GM12878 (cell line): ENCODE results near the gene SIDT1.

Experiments used
- EGR1 ChIP-seq, 2 experiments: IDR thresholded peaks; 1 replicate in 1 of 2; 2 replicates in 1 of 2; pipeline ENCODE4 v1.6.1; 2011 to 2012; ENCODE audit warnings: low read depth in 2 of 2, low read length in 2 of 2, borderline replicate concordance in 1 of 2, mild to moderate bottlenecking in 1 of 2, moderate library complexity in 1 of 2
- POLR2A ChIP-seq: IDR thresholded peaks from 2 replicates; pipeline ENCODE4 v1.6.1; 2011; ENCODE audit warnings: low read depth, mild to moderate bottlenecking, low read length
- TF ChIP-seq, protein P1 (sequence below), 3 experiments: IDR thresholded peaks in 2 of 3; conservative IDR thresholded peaks in 1 of 3; 2 replicates each; pipeline ENCODE4 v1.5.1; 2011; ENCODE audit warnings: low read depth in 3 of 3, low read length in 3 of 3, mild to moderate bottlenecking in 3 of 3, control low read depth in 2 of 3, moderate library complexity in 2 of 3, inconsistent platforms in 1 of 3, mixed read lengths in 1 of 3; ENCODE audit not compliant: control insufficient read depth in 2 of 3, insufficient read depth in 1 of 3; ENCODE audit errors: extremely low read depth in 1 of 3

DNA sequence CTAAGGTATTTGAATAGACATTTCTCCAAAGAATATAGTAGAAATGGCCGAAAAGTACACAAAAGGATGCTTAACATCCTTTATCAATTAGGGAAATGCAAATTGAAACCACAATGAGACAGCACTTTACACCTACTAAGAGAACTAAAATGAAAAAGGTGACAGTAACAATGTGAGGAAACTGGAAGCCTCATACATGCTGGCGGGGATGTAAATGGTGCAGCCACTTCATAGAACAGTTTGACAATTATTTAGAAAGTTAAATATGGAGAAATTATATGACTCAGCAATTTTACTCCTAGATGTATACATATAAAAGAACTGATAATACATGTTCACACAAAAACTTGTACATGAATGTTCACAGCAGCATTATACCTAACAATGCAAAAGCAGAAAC is 30.8 kb upstream of the SIDT1 start:
- TF ChIP-seq, protein P1, sequence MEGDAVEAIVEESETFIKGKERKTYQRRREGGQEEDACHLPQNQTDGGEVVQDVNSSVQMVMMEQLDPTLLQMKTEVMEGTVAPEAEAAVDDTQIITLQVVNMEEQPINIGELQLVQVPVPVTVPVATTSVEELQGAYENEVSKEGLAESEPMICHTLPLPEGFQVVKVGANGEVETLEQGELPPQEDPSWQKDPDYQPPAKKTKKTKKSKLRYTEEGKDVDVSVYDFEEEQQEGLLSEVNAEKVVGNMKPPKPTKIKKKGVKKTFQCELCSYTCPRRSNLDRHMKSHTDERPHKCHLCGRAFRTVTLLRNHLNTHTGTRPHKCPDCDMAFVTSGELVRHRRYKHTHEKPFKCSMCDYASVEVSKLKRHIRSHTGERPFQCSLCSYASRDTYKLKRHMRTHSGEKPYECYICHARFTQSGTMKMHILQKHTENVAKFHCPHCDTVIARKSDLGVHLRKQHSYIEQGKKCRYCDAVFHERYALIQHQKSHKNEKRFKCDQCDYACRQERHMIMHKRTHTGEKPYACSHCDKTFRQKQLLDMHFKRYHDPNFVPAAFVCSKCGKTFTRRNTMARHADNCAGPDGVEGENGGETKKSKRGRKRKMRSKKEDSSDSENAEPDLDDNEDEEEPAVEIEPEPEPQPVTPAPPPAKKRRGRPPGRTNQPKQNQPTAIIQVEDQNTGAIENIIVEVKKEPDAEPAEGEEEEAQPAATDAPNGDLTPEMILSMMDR (IDR thresholded peaks at IDR 0.05 in 2 of 3, conservative IDR thresholded peaks at IDR 0.05 in 1 of 3; ENCODE audit: control insufficient read depth in 2 of 3, extremely low read depth in 1 of 3, insufficient read depth in 1 of 3, low read depth in 3 of 3, low read length in 3 of 3): no peak
- TF ChIP-seq EGR1 (IDR thresholded peaks at IDR 0.05; ENCODE audit: borderline replicate concordance in 1 of 2, low read depth in 2 of 2, low read length in 2 of 2): no peak
- no peak for TF ChIP-seq POLR2A
